GM19397 (cell line): ENCODE data around the gene UBE2D4.
A peak's percentile ranks its signal among the peaks of the same experiment; 100 is the strongest.
"Not testable (repeated sequence)": the region's sequence is repeated elsewhere in the genome, so short reads cannot be mapped to it uniquely, and the experiment has no call there.

Source experiments
- ATAC-seq: cut with Tn5 transposase; IDR thresholded peaks from one replicate; pipeline ENCODE4 v1.9.1; 2021; ENCODE audit warnings: mild to moderate bottlenecking, moderate library complexity; ENCODE audit not compliant: unreplicated experiment

UBE2D4 gene

DNA sequence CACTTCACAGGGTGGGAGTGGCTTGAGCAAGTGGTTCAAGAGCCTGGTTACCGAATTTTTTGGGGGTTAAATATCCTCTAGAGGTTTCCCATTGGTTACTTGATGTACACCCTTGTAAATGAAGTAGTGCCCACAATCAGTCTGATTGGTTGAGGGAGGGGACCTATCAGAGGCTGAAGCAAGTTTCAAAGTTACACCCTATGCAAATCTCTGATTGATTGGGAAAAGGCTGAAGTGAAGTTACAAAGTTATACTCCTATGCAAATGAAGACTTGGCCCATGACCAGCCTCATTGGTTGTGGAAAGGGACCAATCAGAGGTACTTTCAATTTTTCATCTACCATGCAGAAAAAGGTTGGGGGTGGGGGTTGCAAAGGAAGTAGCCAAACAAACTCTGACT lies 34.7 kb downstream of the UBE2D4 start:
- no peak for ATAC-seq

DNA sequence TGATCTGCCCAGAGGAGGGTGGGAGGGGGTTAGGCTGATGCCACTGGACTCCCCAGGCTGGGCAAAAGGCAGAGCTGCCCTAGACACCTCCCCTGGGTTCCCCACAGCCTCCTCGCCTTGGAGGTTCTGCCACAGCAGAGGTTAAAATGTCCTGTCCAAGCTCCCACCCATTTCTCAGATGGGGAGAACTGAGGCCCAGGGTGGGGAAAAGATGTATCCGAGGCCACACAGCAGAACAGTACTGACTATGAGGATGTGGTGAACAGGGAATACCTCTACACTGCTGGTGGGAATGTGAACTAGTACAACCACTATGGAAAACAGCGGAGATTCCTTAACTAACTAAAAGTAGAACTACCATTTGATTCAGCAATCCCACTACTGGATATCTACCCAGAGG lies 40.2 kb downstream of the UBE2D4 start:
- not testable (repeated sequence) for ATAC-seq

DNA sequence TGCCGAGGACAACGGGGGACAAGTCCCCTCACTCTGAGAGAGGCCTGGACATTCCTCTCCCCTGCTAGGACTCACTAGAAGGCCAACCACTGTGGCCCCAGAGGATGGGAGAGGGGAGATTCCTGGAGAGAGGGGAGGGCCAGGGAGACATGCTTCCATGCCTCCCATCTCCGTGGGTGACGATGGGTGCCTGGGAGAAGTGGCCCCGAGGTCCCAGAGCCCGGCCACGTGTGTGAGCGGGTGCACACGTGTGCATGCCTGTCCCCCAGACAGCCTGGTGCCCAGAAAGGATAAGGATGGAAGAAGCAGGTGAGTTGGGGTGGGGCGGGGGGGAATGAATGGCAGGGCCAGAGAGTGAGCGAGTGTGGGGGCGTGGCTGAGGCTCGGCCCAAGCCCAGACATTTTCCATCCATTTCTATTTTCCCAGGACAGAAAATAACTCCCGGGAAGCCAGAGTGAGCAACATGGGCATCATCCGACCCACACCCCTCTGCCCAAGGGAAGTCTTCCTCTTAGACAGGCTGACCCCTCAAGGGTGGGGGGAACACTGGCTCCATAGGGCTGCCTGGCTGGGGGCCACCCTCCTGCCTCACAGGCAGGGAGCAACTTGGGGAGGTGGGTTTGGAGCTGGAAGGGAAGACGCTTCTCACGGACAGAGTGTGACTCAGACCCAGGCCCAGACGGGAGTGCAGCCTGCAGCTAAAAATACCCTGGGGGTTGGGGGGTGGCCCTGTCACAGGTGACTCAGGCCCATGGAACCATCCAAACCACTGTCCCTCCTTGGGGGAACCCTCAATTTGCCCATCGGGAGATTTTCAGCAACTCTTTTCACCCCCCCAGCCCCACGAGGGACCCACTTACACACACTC lies 42.2 kb downstream of the UBE2D4 start:
- ATAC-seq, result not testable (repeated sequence)

DNA sequence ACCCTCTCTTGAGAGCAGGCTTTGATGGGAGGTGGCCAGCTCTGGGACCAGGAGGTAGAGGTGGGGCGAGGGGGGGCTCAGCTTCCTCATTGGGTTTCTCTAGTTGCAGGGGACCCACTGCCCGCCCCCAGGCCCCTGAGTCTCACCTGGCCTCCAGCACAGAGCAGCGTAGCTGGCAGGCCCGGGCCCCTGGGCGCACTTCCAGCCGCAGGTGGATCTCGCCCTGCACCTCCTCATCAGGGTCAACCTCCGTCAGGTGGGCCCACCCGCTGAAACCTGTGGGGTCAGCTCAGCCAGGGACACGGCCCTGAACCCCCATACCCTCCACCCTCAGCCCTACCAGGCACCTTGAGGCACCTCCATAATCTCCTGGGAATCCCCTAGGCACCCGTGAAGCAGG lies 43.4 kb downstream of the UBE2D4 start:
- not testable (repeated sequence) for ATAC-seq

DNA sequence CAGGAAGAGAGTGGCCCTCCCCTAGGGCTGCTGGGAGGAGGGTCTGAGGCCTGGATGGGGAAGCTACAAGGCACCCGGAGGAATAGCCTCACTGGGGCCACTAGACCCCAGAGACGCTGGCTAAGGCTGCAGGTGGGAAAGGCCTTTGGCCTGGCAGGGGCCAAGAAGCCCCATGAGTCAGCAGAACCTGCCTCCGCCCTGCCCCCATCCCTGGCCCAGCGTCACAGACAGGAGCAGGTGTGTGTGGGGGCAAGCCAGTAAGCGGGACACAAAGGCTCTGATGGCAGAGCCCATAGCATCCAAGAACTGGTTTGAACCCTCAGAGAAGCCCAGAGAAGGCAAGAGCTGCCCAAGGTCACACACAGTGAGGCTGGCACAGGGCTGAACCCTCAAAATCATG lies 44.5 kb downstream of the UBE2D4 start:
- ATAC-seq, result not testable (repeated sequence)

DNA sequence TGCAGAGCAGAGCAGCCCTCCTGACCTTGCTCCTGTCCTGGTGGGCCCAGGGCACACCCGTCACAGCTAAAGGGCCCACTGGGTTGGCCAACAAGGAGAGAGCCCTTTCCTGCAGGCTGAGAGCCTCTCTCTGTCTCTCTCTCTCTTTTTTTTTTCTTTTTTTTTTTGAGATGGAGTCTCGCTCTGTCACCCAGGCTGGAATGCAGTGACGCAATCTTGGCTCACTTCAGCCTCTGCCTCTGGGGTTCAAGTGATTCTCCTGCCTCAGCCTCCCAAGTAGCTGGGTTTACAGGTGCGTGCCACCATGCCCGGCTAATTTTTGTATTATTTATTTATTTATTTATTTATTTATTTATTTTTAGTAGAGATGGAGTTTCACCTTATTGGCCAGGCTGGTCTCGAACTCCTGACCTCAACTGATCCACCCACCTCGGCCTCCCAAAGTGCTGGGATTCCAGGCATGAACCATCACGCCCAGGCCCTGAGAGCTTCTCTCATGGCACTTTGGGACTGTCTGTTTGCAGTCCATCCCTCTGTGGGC lies 47.9 kb downstream of the UBE2D4 start:
- ATAC-seq, result not testable (repeated sequence)

DNA sequence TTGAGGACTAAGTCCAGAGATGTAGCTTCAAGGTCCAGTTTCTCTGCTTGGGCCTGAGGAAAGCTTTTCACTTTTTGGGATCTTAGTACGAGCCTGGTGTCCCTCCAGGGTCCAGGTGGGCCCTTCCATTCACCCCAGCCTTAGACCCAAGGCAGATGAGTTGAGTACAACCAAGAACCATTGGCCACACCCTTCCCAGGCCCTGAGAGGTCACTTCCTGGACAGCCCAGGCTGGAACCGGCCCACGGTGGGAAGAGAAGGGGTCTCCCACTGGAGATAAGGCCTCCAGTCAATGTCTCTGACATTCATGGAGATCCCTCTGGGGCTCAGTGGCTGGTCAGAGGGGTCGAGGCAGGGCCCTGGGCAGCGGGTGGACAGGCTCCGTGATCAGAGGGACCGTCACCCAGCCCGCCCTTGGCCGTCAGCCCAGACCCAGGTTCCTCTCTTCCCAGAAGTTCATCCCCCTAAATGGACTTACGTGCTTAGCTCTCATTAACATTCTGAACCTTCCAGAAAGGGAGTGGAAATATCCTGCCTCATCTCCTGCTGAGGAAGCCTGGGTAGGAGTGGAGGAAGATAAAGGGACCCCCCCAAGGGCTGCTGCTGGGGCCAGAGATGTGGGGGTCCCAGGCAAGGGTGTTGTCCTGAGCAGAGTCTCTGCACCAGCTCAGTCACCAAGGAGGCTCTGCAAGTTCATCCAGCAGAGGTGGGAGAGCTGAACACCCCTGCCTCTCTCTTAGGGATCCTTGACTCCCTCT lies 48.7 kb downstream of the UBE2D4 start:
- ATAC-seq, result not testable (repeated sequence)

DNA sequence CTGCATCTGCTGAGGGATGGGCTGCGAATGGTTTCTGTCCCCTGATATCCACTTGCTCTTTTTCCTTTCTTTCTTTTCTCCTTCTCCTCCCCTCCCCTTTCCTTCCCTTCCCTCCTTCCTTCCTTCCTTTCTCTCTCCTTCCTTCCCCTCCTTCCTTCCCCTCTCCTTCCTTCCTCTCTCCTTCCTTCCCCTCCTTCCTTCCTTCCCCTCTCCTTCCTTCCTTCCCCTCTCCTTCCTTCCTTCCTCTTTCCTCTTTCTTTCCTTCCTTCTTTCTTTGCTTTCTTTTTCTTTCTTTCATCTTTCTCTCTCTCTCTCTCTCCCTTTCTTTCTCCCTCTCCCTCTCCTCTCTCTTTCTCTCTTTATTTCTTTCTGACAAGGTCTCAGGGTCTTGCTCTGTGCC lies 51.3 kb downstream of the UBE2D4 start:
- no peak for ATAC-seq

DNA sequence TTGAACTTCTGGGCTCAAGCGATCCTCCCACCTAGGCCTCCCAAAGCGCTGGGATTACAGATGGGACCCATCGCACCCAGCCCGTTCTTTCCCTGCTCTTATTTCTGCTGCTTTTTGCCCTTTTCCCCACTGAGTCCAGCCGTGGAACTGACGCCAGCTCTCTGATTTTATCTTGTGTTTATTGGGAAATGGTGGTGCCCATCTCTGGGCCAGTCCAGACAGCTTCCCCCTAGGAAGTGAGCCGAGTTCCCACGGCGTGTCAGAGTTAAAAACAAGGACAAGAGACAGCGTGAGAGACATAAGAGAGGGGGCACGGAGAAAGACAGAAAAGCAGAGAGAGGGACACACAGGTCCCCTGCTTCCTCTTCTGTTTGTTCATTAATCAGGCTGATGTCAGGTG lies 51.9 kb downstream of the UBE2D4 start:
- not testable (repeated sequence) for ATAC-seq

DNA sequence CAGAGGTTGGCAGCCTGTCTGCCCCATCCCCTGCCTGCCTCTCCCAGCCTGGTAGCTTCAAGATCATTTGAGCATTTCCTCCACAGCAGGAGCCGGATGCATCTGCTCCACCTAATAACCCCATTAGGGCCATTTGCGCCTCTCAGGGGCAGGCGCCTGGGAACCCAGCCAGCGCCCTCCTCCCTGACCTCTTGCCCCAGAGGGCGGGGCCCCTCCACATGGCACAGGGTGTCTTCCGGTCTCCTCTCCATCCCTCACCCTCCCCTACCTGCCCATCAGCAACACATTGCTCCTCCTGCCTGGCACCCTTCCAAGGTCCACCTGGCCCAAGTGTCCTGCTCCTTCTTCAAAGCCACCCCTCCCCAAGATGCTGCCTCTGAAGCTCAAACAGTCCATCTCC lies 56.6 kb downstream of the UBE2D4 start:
- not testable (repeated sequence) for ATAC-seq

DNA sequence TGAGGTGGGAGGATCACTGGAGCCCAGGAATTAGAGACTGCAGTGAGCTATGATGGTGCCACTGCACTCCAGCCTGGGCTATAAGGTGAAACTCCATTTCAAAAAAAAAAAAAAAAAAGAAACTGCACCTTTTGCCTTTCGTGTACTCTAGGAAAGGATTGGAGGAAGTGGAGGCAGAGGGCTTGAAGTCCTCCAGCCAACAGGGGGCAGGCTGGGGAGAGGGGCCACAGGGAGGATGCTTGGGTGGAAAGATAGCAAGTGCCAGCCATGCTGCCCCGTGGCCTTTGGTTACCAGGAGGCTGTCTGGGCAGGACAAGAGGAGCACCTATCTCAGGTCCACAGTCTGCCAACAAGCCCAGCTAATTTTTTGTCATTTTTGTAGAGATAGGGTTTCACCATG lies 57.5 kb downstream of the UBE2D4 start:
- ATAC-seq, result not testable (repeated sequence)

DNA sequence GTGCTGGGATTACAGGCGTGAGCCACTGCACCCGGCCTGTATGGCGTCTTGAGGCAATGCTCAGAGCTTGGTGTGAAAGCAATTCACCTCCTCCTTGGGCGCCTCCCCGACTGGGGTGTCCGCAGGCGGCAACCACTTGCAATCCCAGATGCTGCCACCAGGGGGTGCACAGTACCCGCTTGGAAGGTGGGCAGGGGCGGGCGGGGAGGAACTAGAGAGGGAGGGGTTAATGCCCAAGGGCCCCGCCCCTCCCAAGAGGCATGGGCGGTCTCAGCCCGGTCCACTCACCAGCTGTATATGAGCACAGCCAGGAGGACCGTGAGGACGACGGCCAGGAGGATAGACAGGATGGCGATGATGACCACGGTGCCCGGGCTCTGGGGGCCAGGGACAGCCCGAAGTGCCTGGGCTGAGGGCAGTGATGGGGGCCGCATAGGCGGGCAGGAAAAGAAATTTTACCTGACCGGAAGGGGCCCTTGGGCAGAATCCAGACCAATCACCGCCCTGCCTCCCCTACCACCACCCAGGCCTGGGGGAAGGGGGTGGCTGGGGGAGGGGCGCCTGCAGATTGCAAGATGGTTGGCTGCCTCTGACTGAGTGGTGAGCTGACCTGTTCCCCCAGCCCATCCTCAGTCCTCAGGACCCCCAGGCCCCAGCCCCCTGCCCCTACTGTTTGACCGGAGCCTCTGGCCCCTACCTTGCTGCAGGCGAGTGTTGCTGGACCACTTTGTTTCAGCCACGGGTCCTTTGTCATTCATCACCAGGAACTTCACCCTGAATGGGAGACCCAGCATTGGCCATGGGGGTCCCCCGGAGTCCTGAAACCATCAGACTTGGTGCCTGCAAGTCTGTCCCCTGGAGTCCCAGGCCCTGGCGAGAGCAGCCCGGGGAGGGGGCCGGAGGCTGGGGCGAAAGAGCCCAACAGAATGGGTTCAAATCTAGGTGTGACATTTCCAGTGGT lies 59.9 kb downstream of the UBE2D4 start:
- peak; percentile 72 for ATAC-seq

DNA sequence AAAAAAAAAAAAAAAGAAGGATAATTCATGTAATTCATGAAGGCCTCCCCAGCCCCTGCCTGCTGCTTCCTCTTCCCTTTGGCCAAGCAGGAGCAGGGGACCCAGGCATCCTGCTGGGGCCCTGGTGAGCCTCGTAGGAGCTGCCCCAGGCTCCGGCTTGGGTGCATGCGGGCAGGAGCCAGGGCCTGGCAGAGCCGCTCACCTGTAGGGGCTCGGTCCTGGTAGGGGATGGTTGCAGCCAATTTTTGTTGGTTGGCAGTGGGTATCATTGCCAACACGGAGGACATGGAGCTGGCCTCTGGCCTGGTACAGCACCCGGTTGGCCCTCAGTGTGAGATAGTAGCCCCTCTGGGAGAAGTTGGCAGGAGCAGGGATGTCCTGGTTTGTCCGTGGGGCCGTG lies 61.2 kb downstream of the UBE2D4 start:
- not testable (repeated sequence) for ATAC-seq

DNA sequence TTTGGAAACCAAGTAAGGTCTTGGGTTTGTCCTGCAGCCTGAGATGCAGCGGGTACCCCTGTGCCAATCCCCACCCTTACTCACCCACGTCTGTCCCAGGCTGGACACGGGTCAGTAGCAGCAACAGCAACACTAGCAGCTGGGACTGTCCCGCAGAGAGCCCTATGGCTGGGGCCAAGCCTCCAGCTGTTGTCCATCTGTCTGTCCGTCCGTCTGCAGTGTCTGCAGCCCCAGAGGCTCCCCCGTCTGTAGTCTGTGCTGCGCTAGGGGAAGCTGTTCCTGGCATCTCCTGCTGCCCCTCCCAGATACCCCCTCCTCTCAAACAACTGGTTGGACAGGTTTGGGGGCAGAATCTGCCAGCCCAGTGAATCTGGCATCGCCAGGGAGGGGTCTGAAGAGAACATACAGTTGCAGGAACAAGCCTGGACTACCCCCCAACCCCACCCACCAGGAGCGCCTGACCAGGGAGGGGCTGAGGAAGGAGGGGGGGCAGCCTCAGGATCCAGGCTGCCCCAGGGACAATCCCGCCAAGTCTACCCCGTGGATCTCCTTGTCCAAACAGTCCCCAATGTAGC lies 63.9 kb downstream of the UBE2D4 start:
- ATAC-seq, result not testable (repeated sequence)

DNA sequence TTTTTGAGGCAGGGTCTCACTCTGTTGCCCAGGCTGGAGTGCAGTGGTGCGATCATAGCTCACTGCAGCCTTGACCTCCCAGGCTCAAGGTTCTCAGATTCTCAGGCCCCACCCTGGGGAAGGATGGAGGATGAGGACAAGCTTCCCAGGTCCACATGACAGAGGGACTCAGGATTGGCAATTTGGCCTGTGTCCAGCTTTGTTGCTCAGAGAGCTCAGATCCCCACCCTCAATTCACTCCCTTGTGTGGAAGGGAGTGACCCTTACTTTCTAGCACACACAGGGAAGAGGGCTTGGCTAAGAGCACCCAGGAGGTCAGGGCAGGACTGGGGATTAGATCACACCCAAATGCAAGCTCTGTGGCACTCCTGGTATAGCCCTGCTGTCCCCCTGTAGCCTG lies 64.6 kb downstream of the UBE2D4 start:
- not testable (repeated sequence) for ATAC-seq

DNA sequence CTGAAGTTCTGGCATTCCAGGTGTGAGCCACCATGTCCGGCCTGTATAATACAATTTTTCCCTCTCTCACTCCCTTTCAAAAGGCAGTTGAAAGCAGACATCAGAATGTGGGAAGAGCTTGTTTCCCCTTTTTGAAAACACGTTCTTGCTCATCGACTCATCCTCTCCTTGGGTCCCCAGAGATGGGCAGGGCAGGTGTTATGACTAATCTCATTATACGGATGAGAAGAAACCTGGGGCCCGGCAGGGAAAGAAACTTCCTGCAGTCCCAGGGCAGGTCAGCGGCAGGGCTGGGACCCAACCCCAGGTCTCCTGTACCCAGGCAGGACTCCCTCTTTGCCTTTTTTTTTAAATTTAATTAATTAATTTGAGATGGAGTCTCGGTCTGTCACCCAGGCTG lies 66.7 kb downstream of the UBE2D4 start:
- ATAC-seq, result peak; percentile 52

DNA sequence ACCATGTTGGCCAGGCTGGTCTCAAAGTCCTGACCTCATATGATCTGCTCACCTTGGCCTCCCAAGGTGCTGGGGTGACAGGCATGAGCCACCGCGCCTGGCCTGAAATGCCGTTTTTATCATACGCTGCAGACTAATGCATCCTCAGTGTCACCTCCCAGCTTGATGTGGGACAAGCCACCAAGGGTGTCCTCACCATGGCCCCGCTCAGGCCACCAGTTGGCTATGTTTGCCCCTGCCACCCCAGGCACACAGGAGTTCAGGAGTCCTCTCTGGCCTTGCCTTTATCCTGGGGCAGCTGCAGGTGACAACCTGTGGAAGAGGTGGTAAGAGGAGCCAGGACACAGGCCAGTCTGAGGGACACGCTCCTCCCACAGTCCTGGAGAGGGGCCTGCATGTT lies 68.4 kb downstream of the UBE2D4 start:
- ATAC-seq, result not testable (repeated sequence)

DNA sequence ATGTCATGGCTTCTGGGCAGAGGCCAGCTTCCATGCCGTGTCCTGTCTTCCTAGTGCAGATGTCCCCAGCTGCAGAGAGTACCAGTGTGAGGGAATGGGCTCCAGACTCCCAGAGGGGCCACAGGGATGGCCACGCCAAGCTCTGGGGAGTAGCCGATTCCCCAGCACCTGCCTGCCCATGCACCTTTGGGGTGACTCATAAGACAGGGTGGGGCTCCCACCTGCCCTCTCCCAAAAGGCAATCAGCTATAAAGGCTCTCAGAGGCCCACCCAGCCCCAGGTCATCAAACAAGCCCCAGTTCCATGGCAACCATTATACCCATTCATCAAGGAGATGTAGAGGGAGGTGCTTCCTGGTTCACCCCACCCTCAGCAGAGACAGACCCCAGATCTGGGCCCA lies 71.3 kb downstream of the UBE2D4 start, which contains the start of gene SPDYE1:
Gene SPDYE1, plus strand, starts transcription at position 366 of the 400 bp plus-strand sequence. CDS start 2,053 bp downstream, outside the sequence.
- not testable (repeated sequence) for ATAC-seq
